ENCODE results near the gene DKKL1.

GRCh38 chr19:49374665-49375434, 11.2 kb downstream of the DKKL1 start:
- TF ChIP-seq, protein P1, sequence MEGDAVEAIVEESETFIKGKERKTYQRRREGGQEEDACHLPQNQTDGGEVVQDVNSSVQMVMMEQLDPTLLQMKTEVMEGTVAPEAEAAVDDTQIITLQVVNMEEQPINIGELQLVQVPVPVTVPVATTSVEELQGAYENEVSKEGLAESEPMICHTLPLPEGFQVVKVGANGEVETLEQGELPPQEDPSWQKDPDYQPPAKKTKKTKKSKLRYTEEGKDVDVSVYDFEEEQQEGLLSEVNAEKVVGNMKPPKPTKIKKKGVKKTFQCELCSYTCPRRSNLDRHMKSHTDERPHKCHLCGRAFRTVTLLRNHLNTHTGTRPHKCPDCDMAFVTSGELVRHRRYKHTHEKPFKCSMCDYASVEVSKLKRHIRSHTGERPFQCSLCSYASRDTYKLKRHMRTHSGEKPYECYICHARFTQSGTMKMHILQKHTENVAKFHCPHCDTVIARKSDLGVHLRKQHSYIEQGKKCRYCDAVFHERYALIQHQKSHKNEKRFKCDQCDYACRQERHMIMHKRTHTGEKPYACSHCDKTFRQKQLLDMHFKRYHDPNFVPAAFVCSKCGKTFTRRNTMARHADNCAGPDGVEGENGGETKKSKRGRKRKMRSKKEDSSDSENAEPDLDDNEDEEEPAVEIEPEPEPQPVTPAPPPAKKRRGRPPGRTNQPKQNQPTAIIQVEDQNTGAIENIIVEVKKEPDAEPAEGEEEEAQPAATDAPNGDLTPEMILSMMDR (IDR thresholded peaks at IDR 0.05 in 2 of 3, conservative IDR thresholded peaks at IDR 0.05 in 1 of 3; ENCODE audit: borderline replicate concordance in 1 of 3, insufficient read depth in 1 of 3, low read depth in 2 of 3, low read length in 2 of 3) = no peak
- no peak for TF ChIP-seq POLR2AphosphoS5 (IDR thresholded peaks at IDR 0.05; ENCODE audit: low read depth, low read length)
- no peak for TF ChIP-seq EGR1 (IDR thresholded peaks at IDR 0.05; ENCODE audit: low read depth)
- no peak for TF ChIP-seq SIN3A (IDR thresholded peaks at IDR 0.05; ENCODE audit: low read depth)
